ENCODE results near the gene RPL12.

Gene RPL12

GRCh38 chr9:127438394-127438793, 12.8 kb downstream of the RPL12 start:
- no peak for DNase-seq (ENCODE audit: low spot score)

GRCh38 chr9:127437497-127438264, 13.5 kb downstream of the RPL12 start:
- no peak for DNase-seq (ENCODE audit: low spot score)

DNA sequence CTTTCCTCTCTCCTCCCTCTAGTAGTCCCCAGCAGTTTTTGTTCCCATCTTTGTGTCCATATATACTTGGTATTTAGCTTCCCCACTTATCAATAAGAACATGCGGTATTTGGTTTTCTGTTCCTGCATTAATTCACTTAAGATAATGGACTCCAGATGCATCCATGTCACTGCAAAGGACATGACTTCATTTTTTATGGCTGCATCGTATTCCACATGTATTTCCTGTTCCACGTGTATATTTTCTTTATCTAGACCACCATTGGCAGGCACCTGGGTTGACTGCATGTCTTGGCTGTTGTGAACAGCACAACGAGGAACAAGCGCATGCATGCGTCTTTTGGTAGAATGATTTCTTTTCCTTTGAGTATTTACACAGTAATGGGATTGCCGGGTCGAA, 20.8 kb downstream of the RPL12 start:
- no peak for DNase-seq (ENCODE audit: low spot score)

GRCh38 chr9:127428348-127428747, 22.9 kb downstream of the RPL12 start:
- DNase-seq (ENCODE audit: low spot score): no peak

GRCh38 chr9:127426756-127427155, 24.4 kb downstream of the RPL12 start:
- no peak for DNase-seq (ENCODE audit: low spot score)

DNA sequence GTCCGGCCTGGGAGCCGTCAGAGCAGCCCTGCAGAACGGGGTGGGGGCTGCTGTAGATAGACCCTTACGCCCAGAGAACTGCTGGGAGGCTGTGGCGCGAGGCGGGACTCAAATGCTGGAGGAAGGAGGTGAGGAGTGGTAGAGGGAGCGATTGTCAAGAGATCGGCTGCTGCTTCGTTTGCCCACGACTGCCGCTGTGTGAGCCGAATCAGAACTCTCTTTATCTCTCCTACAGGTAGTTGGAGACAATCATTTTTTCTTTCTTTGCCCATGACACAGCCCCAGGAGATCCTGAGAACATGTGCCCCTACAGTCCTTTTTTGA, 26.6 kb downstream of the RPL12 start:
- no peak for DNase-seq (ENCODE audit: low spot score)

DNA sequence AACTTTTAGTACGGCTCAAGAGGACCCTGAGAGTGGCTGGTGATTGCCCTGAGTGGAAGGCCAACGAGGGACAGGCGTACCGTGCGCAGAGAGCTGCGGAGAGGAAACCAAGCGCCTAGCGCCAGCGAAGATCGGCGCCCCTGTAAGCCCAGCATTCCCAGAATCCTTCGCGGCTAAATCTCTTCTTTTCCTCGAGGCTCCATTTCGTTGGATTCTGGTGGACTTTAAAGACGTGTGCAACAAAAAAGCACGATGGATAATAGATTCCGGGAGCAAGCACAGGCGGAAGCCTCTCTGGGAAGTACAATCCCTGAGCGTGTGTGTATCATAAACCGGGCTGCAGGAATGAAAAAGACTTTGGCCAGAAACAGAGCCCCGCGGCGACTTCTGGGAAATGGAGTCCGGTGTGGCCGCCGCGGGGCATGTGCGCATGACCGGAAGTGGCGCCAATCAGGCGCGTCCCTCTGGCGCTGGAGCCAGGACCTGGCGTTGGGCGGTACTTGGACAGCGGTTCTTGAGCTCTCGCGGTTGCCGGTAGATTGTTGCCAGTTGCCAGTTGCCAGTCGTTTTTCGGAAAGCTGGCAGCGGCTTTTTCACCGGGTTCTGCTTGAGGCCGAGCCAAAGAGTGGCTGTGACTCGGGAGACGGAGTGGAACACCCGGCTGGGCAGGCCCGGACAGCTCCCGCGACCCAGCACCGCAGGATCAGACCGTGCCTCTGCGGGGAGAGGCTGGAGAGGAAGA, 27.1 kb downstream of the RPL12 start, which contains the start of gene ZNF79:
ZNF79 (plus strand) TSS at position 449 of the 742 bp plus-strand sequence. CDS start 406 bp downstream, outside the sequence.
- DNase-seq (ENCODE audit: low spot score): peak; percentile 99

GRCh38 chr9:127423476-127423933, 27.7 kb downstream of the RPL12 start:
- DNase-seq (ENCODE audit: low spot score): no peak

- no peak for DNase-seq (ENCODE audit: low spot score)
Observed at GRCh38 chr9:127422787-127423186, 28.4 kb downstream of the RPL12 start.

DNA sequence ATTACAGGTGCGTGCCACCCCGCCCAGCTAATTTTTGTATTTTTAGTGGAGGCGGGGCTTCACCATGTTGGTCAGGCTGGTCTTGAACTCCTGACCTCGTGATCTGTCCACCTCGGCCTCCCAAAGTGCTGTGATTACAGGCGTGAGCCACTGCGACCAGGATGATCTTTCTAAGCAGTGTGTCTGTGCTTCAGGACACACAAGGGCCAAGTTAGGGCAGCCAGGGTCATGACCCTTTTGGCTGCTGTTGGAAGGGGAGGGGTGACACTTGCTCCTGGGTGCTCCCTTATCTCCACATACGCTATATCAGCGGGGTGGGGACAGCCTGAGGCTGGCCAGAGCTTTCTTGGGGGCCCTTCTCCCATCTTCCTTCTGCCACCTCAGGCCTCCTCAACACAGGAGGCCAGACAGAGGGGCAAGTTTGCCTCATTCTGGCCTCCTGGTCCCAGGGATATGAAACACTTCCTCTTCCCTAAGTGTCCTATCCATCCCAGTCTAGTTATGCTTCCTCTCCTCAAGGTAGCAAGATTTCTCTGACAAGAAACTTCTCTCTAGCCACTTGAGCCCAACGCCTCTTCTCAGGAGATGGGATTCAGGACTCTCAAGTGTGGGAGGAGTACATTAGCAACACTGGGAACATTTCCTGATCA, 28.9 kb downstream of the RPL12 start:
- no peak for DNase-seq (ENCODE audit: low spot score)

DNA sequence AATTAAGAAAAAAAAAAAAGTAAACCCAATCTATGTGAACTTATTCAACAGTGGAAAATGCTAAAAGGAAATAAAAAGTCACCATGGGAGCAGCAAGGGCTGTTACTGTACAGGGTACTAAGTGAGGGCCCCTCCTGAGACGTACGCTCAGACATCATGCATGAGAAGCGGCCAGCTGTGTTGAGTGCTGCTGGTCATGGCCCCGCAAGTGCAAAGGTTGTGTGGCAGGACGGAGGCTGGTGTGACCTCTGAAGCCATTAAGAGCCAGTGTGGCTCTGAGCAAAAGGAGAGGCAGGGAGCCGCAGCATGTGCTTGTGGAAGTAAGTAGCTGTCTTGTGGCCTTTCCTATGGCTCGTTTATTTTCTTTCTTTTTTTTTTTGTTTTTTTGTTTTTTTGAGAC, 30.1 kb downstream of the RPL12 start:
- no peak for DNase-seq (ENCODE audit: low spot score)

DNA sequence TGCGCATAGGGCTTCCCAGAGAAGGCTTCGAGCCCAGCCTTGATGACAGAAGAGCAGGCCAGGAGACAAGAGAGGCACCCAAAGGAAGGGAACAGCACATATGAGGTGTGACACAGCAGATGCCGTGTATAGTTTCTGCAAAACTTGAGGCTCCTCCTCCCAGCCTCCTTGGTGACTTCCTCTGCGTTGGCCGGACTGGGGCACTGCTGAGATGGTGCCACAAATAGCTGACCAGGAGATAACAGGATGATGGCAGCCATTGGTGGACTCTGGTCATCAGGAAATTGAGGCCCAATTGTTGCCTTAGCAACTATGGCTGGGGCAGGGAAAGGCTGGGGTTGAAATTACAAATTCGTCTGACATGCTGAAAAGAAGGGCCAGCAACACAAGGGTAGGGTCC, 31.9 kb downstream of the RPL12 start:
- DNase-seq (ENCODE audit: low spot score): no peak

DNA sequence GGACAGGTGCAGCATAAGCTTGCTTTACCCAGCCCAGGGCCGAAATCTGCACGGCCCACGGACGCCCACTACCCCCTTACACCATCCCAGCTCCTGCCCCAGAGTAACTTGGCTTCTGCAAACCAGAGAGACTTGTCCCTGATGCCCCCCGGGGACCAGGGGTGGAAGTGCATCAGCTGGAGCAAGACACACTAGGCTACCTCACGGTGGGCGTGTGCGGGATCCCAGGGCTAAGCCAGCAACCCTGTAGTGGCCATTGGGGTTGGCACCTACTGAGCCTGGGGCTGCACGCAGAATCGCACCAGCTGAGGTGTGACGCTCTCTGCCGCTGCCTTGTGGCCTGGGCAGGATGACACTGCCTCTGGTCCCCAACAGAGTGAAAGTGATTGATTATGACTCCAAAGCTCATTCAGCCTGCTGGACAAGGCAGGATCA, 33.2 kb downstream of the RPL12 start:
- no peak for DNase-seq (ENCODE audit: low spot score)

DNA sequence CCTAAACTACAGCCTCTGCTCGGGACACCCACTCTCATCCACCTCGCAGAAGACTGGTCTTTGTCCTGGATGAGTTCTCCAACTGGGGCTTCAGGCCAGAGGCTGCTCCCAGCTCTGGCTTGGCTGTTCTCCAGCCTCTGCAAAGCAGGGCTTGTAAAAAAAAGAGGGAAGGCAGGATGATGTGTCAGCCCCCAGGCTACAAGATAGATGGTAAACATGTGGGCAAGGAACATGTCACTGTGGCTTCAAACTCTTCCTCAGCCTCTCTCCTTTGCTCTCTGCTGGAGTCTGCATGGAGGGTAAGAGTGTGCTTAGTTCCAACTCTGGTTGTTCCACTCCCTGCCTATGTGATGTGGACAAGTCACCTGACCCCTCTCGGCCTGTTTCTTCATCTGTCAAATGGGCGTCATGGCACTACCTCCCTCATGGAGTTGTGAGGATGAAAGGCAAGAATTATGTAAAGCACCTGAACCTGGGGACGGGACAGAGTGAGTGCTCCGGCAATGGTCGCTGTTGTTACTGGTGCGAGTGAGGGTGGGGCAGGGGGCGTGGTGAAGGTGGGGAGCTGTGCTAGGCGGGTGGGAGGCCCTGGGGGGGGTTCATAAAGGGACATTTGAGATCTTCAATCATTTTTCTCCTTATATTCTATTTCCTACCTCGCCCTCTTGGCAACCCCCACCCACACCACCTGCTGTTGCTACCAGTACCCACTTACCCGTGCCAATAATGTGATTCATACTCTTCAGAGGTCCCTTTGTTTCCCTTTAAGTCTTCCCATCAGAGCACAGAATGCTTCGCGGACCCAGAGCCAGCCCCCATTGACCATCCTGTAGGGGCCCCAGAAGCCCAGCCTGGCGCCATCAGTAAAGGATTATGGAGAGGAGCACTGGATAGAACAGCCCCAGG, 33.8 kb downstream of the RPL12 start:
- peak; percentile 86 for DNase-seq (ENCODE audit: low spot score)

DNA sequence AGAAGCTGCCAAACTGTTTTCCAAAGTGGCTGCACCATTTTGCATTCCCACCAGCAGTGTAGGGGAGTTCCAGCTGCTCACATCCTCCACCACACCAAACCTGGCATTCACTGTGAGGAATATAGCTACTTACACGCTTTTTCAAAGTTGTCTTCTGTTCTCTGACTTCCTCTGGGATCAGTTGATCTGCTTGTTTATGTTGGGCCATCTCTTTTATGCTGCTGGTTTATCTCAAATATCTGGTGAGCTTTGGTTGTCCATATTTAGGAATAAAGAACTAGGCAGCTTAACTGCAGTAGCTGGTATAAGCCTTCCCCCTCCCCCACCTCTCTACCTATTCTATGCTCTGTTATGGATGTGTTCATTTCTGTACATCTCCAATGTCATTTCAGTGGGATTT, 35.5 kb downstream of the RPL12 start:
- no peak for DNase-seq (ENCODE audit: low spot score)

GRCh38 chr9:127415141-127415540, 36.1 kb downstream of the RPL12 start:
- DNase-seq (ENCODE audit: low spot score): no peak

GRCh38 chr9:127411122-127411521, 40.1 kb downstream of the RPL12 start:
- DNase-seq (ENCODE audit: low spot score): no peak

GRCh38 chr9:127407492-127407843, 43.7 kb downstream of the RPL12 start:
- DNase-seq (ENCODE audit: low spot score): no peak

DNA sequence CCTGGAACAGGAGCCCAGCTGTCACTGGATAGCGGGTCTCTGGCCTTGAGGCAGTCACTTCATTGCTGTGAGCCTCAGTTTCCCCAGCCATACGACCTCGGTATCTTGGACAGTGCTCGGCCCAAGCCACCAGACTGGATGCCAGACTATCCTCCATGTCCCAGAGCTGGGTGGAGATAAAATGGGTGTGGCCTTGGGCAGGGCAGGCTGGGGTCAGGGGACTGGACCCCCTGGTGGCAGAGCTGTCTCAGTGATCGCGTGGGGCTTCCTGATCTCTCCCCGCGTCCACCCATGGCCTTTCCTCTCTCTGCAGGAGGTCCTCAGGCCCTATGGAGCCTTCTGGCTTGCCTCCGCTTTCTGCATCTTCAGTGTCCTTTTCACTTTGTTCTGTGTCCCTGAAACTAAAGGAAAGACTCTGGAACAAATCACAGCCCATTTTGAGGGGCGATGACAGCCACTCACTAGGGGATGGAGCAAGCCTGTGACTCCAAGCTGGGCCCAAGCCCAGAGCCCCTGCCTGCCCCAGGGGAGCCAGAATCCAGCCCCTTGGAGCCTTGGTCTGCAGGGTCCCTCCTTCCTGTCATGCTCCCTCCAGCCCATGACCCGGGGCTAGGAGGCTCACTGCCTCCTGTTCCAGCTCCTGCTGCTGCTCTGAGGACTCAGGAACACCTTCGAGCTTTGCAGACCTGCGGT, 44.3 kb downstream of the RPL12 start:
- DNase-seq (ENCODE audit: low spot score): no peak

GRCh38 chr9:127405344-127406125, 45.7 kb downstream of the RPL12 start:
- no peak for DNase-seq (ENCODE audit: low spot score)

DNA sequence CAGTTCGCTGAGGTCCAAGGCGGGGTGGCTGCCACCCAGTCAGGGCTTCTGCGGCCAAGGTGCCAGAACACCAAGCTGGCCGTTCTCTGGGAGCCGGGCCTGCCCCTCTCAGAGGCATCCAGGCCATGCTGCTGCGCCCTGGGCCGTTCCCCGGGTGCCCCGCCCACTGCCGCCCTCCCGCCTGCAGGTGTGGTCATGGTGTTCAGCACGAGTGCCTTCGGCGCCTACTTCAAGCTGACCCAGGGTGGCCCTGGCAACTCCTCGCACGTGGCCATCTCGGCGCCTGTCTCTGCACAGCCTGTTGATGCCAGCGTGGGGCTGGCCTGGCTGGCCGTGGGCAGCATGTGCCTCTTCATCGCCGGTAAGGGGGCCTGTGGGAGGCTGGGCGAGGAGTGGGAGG, 46.6 kb downstream of the RPL12 start:
- no peak for DNase-seq (ENCODE audit: low spot score)

Data from COLO829 (cell line).